ENCODE measurements around the gene TMEM184A. TPM values are rescaled to one million over a fixed set of nuclear protein-coding genes. Genes with fewer than 3 reads are reported as not detected.

The TMEM184A gene
- total and polyA plus RNA-seq, 2 experiments from 2014 or later: 14.5 to 24.7 TPM

DNA sequence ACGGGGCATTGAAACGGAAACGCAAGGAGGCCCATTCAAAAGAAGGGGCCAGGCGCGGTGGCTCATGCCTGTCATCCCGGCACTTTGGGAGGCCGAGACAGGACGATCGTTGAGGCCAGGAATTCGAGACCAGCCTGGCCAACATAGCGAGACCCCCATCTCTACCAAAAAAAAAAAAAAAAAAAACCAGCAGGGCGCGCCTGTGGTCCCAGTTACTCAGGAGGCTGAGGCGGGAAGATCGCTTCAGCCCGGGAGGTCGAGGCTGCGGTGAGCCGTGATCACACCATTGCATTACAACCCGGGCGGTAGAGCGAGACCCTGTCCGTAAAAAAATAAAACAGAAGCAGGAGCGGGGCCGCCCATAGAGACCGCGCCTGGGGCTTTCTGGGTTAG is 13.4 kb upstream of the TMEM184A start:
- TF ChIP-seq EZH2 (IDR thresholded peaks at IDR 0.05; ENCODE audit: borderline replicate concordance) (no peak), EZH2phosphoT487 (IDR thresholded peaks at IDR 0.05; ENCODE audit: low read depth, severe bottlenecking, unreplicated experiment) (no peak)
- TF ChIP-seq, protein P1, sequence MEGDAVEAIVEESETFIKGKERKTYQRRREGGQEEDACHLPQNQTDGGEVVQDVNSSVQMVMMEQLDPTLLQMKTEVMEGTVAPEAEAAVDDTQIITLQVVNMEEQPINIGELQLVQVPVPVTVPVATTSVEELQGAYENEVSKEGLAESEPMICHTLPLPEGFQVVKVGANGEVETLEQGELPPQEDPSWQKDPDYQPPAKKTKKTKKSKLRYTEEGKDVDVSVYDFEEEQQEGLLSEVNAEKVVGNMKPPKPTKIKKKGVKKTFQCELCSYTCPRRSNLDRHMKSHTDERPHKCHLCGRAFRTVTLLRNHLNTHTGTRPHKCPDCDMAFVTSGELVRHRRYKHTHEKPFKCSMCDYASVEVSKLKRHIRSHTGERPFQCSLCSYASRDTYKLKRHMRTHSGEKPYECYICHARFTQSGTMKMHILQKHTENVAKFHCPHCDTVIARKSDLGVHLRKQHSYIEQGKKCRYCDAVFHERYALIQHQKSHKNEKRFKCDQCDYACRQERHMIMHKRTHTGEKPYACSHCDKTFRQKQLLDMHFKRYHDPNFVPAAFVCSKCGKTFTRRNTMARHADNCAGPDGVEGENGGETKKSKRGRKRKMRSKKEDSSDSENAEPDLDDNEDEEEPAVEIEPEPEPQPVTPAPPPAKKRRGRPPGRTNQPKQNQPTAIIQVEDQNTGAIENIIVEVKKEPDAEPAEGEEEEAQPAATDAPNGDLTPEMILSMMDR (IDR thresholded peaks at IDR 0.05; ENCODE audit: poor library complexity): no peak
- Histone ChIP-seq H3K36me3 (replicated peaks; ENCODE audit: insufficient read depth, low read depth) (no peaks in the 10 kb centered on the region), H3K4me1 (ENCODE audit: insufficient read depth) (peaks cover 34% of the 10 kb centered on the region), H3K27me3 (no peaks in the 10 kb centered on the region), H2AFZ (peak overlapping the region; percentile 67), H3K4me2 (peak overlapping the region; percentile 84), H3K4me3 (peak overlapping the region; percentile 98), H3K79me2 (peaks cover 21% of the 10 kb centered on the region), H3K27ac (peak overlapping the region; percentile 99), H4K20me1 (ENCODE audit: insufficient read depth, poor library complexity, severe bottlenecking) (no peaks in the 10 kb centered on the region), H3K9me3 (ENCODE audit: low read depth) (no peaks in the 10 kb centered on the region), H3K9me2 (replicated peaks; ENCODE audit: insufficient read depth) (no peaks in the 10 kb centered on the region)
- 37% methylated on average over 27 of the region's 27 CpGs for WGBS (ENCODE audit: low lambda C conversion rate, missing lambda C conversion rate)
- DNase-seq (ENCODE audit: low spot score): no peak

DNA sequence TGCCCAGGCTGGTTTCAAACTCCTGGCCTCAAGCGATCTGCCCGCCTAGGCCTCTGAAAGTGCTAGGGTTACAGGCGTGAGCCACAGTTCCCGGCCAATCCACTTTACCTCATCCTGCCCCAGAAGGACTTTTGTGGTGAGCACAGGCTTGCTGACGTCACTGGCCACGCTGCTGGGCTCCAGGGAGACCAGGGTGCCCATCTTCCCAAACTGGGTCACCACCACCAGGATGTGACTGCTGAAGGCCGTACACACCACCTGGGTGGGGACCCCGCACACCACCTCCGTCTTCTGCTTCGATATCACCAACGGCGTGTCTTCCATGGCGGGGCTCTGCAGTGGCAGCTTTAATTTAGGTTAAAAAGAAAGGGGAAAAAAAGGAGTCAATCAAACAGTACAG is 13.0 kb upstream of the TMEM184A start:
- no peaks in the 10 kb centered on the region for H4K20me1 ChIP-seq (ENCODE audit: insufficient read depth, poor library complexity, severe bottlenecking)
- H3K4me2 ChIP-seq: peak overlapping the region; percentile 84
- H3K27ac ChIP-seq: peak overlapping the region; percentile 99
- TF ChIP-seq EZH2phosphoT487 (IDR thresholded peaks at IDR 0.05; ENCODE audit: low read depth, severe bottlenecking, unreplicated experiment): no peak
- TF ChIP-seq EZH2 (IDR thresholded peaks at IDR 0.05; ENCODE audit: borderline replicate concordance): no peak
- TF ChIP-seq, protein P1 (IDR thresholded peaks at IDR 0.05; ENCODE audit: poor library complexity): no peak
- H2AFZ ChIP-seq: no peak overlapping the region
- DNase-seq (ENCODE audit: low spot score): no peak
- H3K4me1 ChIP-seq (ENCODE audit: insufficient read depth): peaks cover 34% of the 10 kb centered on the region
- no peaks in the 10 kb centered on the region for H3K9me3 ChIP-seq (ENCODE audit: low read depth)
- no peaks in the 10 kb centered on the region for H3K9me2 ChIP-seq (replicated peaks; ENCODE audit: insufficient read depth)
- WGBS (ENCODE audit: low lambda C conversion rate, missing lambda C conversion rate): 92% methylated on average over 13 of the region's 13 CpGs
- H3K36me3 ChIP-seq (replicated peaks; ENCODE audit: insufficient read depth, low read depth): no peaks in the 10 kb centered on the region
- H3K79me2 ChIP-seq: peaks cover 21% of the 10 kb centered on the region
- no peaks in the 10 kb centered on the region for H3K27me3 ChIP-seq
- H3K4me3 ChIP-seq: no peak overlapping the region

DNA sequence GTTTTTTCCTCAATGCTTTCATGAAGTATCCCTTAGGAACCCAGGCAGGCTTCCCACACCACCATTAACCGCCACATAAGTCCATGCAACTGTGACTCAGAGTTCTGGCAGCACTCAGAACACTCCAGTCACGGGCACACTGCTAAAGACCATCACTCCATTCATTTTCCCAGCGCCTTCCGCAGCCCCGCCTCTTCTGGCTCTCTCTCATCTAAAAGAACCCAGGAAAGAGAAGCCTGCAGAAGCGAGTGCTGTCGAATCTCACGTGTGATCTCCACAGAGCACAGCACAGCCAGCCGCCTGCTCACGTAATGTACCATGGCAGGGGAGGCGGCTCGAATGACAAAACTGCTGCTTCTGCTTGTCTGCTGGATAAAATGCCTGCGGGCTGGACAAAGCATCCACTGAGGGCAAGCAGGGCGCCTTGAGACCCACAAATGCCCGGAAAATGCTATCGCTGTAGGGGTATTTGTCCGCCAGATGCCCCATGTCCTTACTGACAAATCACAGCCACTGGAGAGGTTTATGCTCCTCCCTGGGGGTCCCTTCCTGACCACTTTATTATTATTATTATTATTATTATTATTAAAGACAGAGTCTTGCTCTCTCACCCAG is 12.0 kb upstream of the TMEM184A start:
- peak; percentile 65 for DNase-seq (ENCODE audit: low spot score)
- 82% methylated on average over 17 of the region's 17 CpGs for WGBS (ENCODE audit: low lambda C conversion rate, missing lambda C conversion rate)
- Histone ChIP-seq H3K79me2 (peaks cover 21% of the 10 kb centered on the region), H3K4me3 (no peak overlapping the region), H3K4me1 (ENCODE audit: insufficient read depth) (peaks cover 34% of the 10 kb centered on the region), H2AFZ (no peak overlapping the region), H3K9me2 (replicated peaks; ENCODE audit: insufficient read depth) (no peaks in the 10 kb centered on the region), H3K36me3 (replicated peaks; ENCODE audit: insufficient read depth, low read depth) (no peaks in the 10 kb centered on the region), H3K9me3 (ENCODE audit: low read depth) (no peaks in the 10 kb centered on the region), H3K27ac (peak overlapping the region; percentile 99), H3K4me2 (peak overlapping the region; percentile 84), H4K20me1 (ENCODE audit: insufficient read depth, poor library complexity, severe bottlenecking) (no peaks in the 10 kb centered on the region), H3K27me3 (no peaks in the 10 kb centered on the region)
- TF ChIP-seq, protein P1 (IDR thresholded peaks at IDR 0.05; ENCODE audit: poor library complexity): no peak
- TF ChIP-seq EZH2phosphoT487 (IDR thresholded peaks at IDR 0.05; ENCODE audit: low read depth, severe bottlenecking, unreplicated experiment): no peak
- no peak for TF ChIP-seq EZH2 (IDR thresholded peaks at IDR 0.05; ENCODE audit: borderline replicate concordance)

Measured in hepatocyte (in vitro differentiated cells).